IPS-15b (cell line): Measurements from ENCODE around the gene PPFIBP2.

Experiments used
- H3K27me3 ChIP-seq: one replicate; pipeline ENCODE4 v1.6.1; 2013; ENCODE audit warnings: low read length; ENCODE audit not compliant: control insufficient read depth, insufficient read depth
- H3K36me3 ChIP-seq: one replicate; pipeline ENCODE4 v1.6.1; 2013; ENCODE audit warnings: low read length; ENCODE audit not compliant: control insufficient read depth, insufficient read depth
- H3K4me1 ChIP-seq: one replicate; pipeline ENCODE4 v1.6.1; 2013; ENCODE audit warnings: mild to moderate bottlenecking, low read length; ENCODE audit not compliant: control insufficient read depth, insufficient read depth
- H3K4me3 ChIP-seq: one replicate; pipeline ENCODE4 v1.5.1; 2013; ENCODE audit warnings: low read depth, low read length
- H3K9ac ChIP-seq: one replicate; pipeline ENCODE4 v1.6.1; 2013; ENCODE audit warnings: low read depth, mild to moderate bottlenecking, low read length
- H3K9me3 ChIP-seq: one replicate; pipeline ENCODE4 v1.6.1; 2013; ENCODE audit warnings: mild to moderate bottlenecking, low read length; ENCODE audit not compliant: control insufficient read depth, insufficient read depth

PPFIBP2 gene

GRCh38 chr11:7576726-7577290 is 63.0 kb downstream of the PPFIBP2 start:
- Histone ChIP-seq H3K9me3 (no peaks in the 10 kb centered on the region), H3K9ac (no peak overlapping the region), H3K36me3 (no peaks in the 10 kb centered on the region), H3K4me3 (no peak overlapping the region), H3K4me1 (peaks cover 35% of the 10 kb centered on the region), H3K27me3 (no peaks in the 10 kb centered on the region)

- H3K27me3 ChIP-seq = no peaks in the 10 kb centered on the region
- no peak overlapping the region for H3K9ac ChIP-seq
- no peaks in the 10 kb centered on the region for H3K9me3 ChIP-seq
- H3K36me3 ChIP-seq = no peaks in the 10 kb centered on the region
- no peak overlapping the region for H3K4me3 ChIP-seq
- H3K4me1 ChIP-seq = peaks cover 32% of the 10 kb centered on the region
These were observed 63.7 kb downstream of the PPFIBP2 start for GRCh38 chr11:7577291-7578190.

GRCh38 chr11:7578276-7578955 is 64.6 kb downstream of the PPFIBP2 start:
- H3K9me3 ChIP-seq = no peaks in the 10 kb centered on the region
- H3K36me3 ChIP-seq = no peaks in the 10 kb centered on the region
- no peak overlapping the region for H3K9ac ChIP-seq
- no peaks in the 10 kb centered on the region for H3K27me3 ChIP-seq
- peaks cover 31% of the 10 kb centered on the region for H3K4me1 ChIP-seq
- H3K4me3 ChIP-seq = no peak overlapping the region

- Histone ChIP-seq H3K9me3 (no peaks in the 10 kb centered on the region), H3K27me3 (no peaks in the 10 kb centered on the region), H3K9ac (no peak overlapping the region), H3K4me1 (peaks cover 23% of the 10 kb centered on the region), H3K36me3 (no peaks in the 10 kb centered on the region), H3K4me3 (no peak overlapping the region)
These were observed 65.6 kb downstream of the PPFIBP2 start for GRCh38 chr11:7579361-7579791.

GRCh38 chr11:7581021-7581590 is 67.3 kb downstream of the PPFIBP2 start:
- Histone ChIP-seq H3K36me3 (no peaks in the 10 kb centered on the region), H3K9ac (no peak overlapping the region), H3K9me3 (no peaks in the 10 kb centered on the region), H3K4me3 (no peak overlapping the region), H3K27me3 (no peaks in the 10 kb centered on the region), H3K4me1 (peaks cover 15% of the 10 kb centered on the region)

GRCh38 chr11:7582338-7582985 is 68.7 kb downstream of the PPFIBP2 start:
- Histone ChIP-seq H3K36me3 (no peaks in the 10 kb centered on the region), H3K9ac (no peak overlapping the region), H3K4me1 (peaks cover 7% of the 10 kb centered on the region), H3K9me3 (no peaks in the 10 kb centered on the region), H3K27me3 (no peaks in the 10 kb centered on the region), H3K4me3 (no peak overlapping the region)

- Histone ChIP-seq H3K9ac (no peak overlapping the region), H3K4me3 (no peak overlapping the region), H3K27me3 (no peaks in the 10 kb centered on the region), H3K36me3 (no peaks in the 10 kb centered on the region), H3K9me3 (no peaks in the 10 kb centered on the region), H3K4me1 (no peaks in the 10 kb centered on the region)
These were observed 69.4 kb downstream of the PPFIBP2 start for GRCh38 chr11:7583248-7583647.

GRCh38 chr11:7584910-7585309 is 71.1 kb downstream of the PPFIBP2 start:
- no peaks in the 10 kb centered on the region for H3K9me3 ChIP-seq
- no peaks in the 10 kb centered on the region for H3K4me1 ChIP-seq
- no peak overlapping the region for H3K4me3 ChIP-seq
- no peaks in the 10 kb centered on the region for H3K36me3 ChIP-seq
- H3K9ac ChIP-seq = no peak overlapping the region
- no peaks in the 10 kb centered on the region for H3K27me3 ChIP-seq

- H3K9me3 ChIP-seq = no peaks in the 10 kb centered on the region
- no peak overlapping the region for H3K4me3 ChIP-seq
- H3K4me1 ChIP-seq = no peaks in the 10 kb centered on the region
- H3K36me3 ChIP-seq = no peaks in the 10 kb centered on the region
- no peak overlapping the region for H3K9ac ChIP-seq
- H3K27me3 ChIP-seq = no peaks in the 10 kb centered on the region
These were observed 72.0 kb downstream of the PPFIBP2 start for GRCh38 chr11:7585816-7586215.

GRCh38 chr11:7586376-7586775 is 72.6 kb downstream of the PPFIBP2 start:
- H3K27me3 ChIP-seq = no peaks in the 10 kb centered on the region
- no peaks in the 10 kb centered on the region for H3K36me3 ChIP-seq
- no peak overlapping the region for H3K4me3 ChIP-seq
- no peak overlapping the region for H3K9ac ChIP-seq
- no peaks in the 10 kb centered on the region for H3K9me3 ChIP-seq
- no peaks in the 10 kb centered on the region for H3K4me1 ChIP-seq

- no peaks in the 10 kb centered on the region for H3K9me3 ChIP-seq
- H3K4me3 ChIP-seq = no peak overlapping the region
- H3K27me3 ChIP-seq = no peaks in the 10 kb centered on the region
- H3K36me3 ChIP-seq = no peaks in the 10 kb centered on the region
- no peaks in the 10 kb centered on the region for H3K4me1 ChIP-seq
- H3K9ac ChIP-seq = no peak overlapping the region
These were observed 73.9 kb downstream of the PPFIBP2 start for GRCh38 chr11:7587712-7588111.
